SKM-1 treated with dmso at 0.1 percent for 144 hours (cell line): Measurements from ENCODE around the gene CHD6.

ENCODE experiments used
- DNase-seq: peaks from one replicate; lab custom pipeline; 2025; ENCODE audit not compliant: unreplicated experiment; lab: John Stamatoyannopoulos, UW

CHD6 gene

GRCh38 chr20:41371371-41371770 lies 246.8 kb downstream of the CHD6 start:
- no peak for DNase-seq

- no peak for DNase-seq
Observed at GRCh38 chr20:41370176-41370575, 248.0 kb downstream of the CHD6 start.

GRCh38 chr20:41369673-41370072 lies 248.5 kb downstream of the CHD6 start:
- no peak for DNase-seq

- DNase-seq, result no peak
Observed at GRCh38 chr20:41367956-41368355, 250.2 kb downstream of the CHD6 start.

- DNase-seq, result no peak
Observed at GRCh38 chr20:41367393-41367695, 250.8 kb downstream of the CHD6 start.

GRCh38 chr20:41366546-41367392 lies 251.4 kb downstream of the CHD6 start, which contains the start of gene EMILIN3:
Gene EMILIN3, minus strand, starts transcription at chr20:41366818. Its CDS starts 184 bp downstream, at chr20:41366634.
- DNase-seq, result no peak

GRCh38 chr20:41365777-41366545 lies 252.2 kb downstream of the CHD6 start:
- no peak for DNase-seq

- no peak for DNase-seq
Observed at GRCh38 chr20:41364967-41365765, 253.0 kb downstream of the CHD6 start.

GRCh38 chr20:41364236-41364855 lies 253.8 kb downstream of the CHD6 start:
- DNase-seq, result no peak

GRCh38 chr20:41363601-41364000 lies 254.6 kb downstream of the CHD6 start:
- no peak for DNase-seq

GRCh38 chr20:41362748-41363140 lies 255.4 kb downstream of the CHD6 start:
- no peak for DNase-seq

GRCh38 chr20:41361757-41362747 lies 256.1 kb downstream of the CHD6 start:
- DNase-seq, result no peak

GRCh38 chr20:41360831-41361756 lies 257.1 kb downstream of the CHD6 start:
- no peak for DNase-seq

GRCh38 chr20:41359541-41360011 lies 258.6 kb downstream of the CHD6 start:
- no peak for DNase-seq

- no peak for DNase-seq
Observed at GRCh38 chr20:41358717-41359116, 259.5 kb downstream of the CHD6 start.

GRCh38 chr20:41358230-41358629 lies 259.9 kb downstream of the CHD6 start:
- DNase-seq, result no peak

GRCh38 chr20:41357424-41358163 lies 260.6 kb downstream of the CHD6 start:
- no peak for DNase-seq

GRCh38 chr20:41356951-41357350 lies 261.2 kb downstream of the CHD6 start:
- no peak for DNase-seq
